ENCODE measurements around the gene PPFIA1. TPM values are rescaled to one million over a fixed set of nuclear protein-coding genes. Genes with fewer than 3 reads are reported as not detected.

PPFIA1 gene
- polyA plus RNA-seq, 1 of the 3 experiments (the other 2 are of a cell fraction), result 37.4 TPM

- Histone ChIP-seq H3K79me2 (ENCODE audit: insufficient read depth) (peaks cover 67% of the 10 kb centered on the region), H3K9me3 (no peaks in the 10 kb centered on the region), H3K36me3 (replicated peaks in 1 of 2; ENCODE audit: control insufficient read depth in 1 of 2, insufficient read depth in 2 of 2, low read length in 1 of 2) (peaks cover 8 to 25% of the 10 kb centered on the region in 2 experiments), H3K9ac (no peak overlapping the region), H3K27me3 (ENCODE audit: insufficient read depth) (no peaks in the 10 kb centered on the region), H2AFZ (ENCODE audit: low read depth) (no peak overlapping the region), H3K4me2 (no peak overlapping the region), H3K9me2 (no peaks in the 10 kb centered on the region), H3F3A (replicated peaks; ENCODE audit: insufficient read depth) (peaks cover 4% of the 10 kb centered on the region), H3K4me3 (ENCODE audit: low read depth in 2 of 2, low read length in 1 of 2) (no peak overlapping the region), H3K27ac (ENCODE audit: low read depth in 2 of 2, low read length in 1 of 2) (no peak overlapping the region), H3K4me1 (ENCODE audit: control insufficient read depth in 1 of 2, insufficient read depth in 2 of 2, low read depth in 1 of 2, low read length in 1 of 2) (no peaks in the 10 kb centered on the region), H4K20me1 (ENCODE audit: insufficient read depth) (0 out of 2 replicates have a peak, but pooled peaks cover 5% of the 10 kb centered on the region)
- CTCF ChIA-PET, result interaction anchor here (0.9 kb wide), 1 partner anchor 20 kb away, joined by 4 read pairs; the partner anchor contains the start of gene PPFIA1
- no peak for TF ChIP-seq SIN3A (IDR thresholded peaks at IDR 0.05; ENCODE audit: borderline replicate concordance, low read depth, low read length)
- no peak for TF ChIP-seq RAD21 (IDR thresholded peaks at IDR 0.05; ENCODE audit: low read length)
- no peak for TF ChIP-seq PBX3 (IDR thresholded peaks at IDR 0.05)
- TF ChIP-seq IRF3 (IDR thresholded peaks at IDR 0.05; ENCODE audit: low read depth, low read length), result no peak
- no peak for TF ChIP-seq USF2 (IDR thresholded peaks at IDR 0.05; ENCODE audit: borderline replicate concordance, low read depth, low read length)
- POLR2A ChIA-PET, result no interaction called here
- 94% methylated on average over 7 of the region's 7 CpGs for WGBS (ENCODE audit: low lambda C conversion rate)
- no peak for DNase-seq
These were observed 20.0 kb downstream of the PPFIA1 start for GRCh38 chr11:70290361-70291065.

GRCh38 chr11:70292166-70292565, 21.7 kb downstream of the PPFIA1 start:
- Histone ChIP-seq H3K9ac (no peak overlapping the region), H2AFZ (ENCODE audit: low read depth) (no peak overlapping the region), H3K79me2 (ENCODE audit: insufficient read depth) (peaks cover 58% of the 10 kb centered on the region), H3K4me2 (no peak overlapping the region), H3F3A (replicated peaks; ENCODE audit: insufficient read depth) (peaks cover 4% of the 10 kb centered on the region), H3K9me2 (no peaks in the 10 kb centered on the region), H3K4me3 (ENCODE audit: low read depth in 2 of 2, low read length in 1 of 2) (no peak overlapping the region), H3K9me3 (no peaks in the 10 kb centered on the region), H3K27ac (ENCODE audit: low read depth in 2 of 2, low read length in 1 of 2) (no peak overlapping the region), H3K27me3 (ENCODE audit: insufficient read depth) (no peaks in the 10 kb centered on the region), H3K4me1 (ENCODE audit: control insufficient read depth in 1 of 2, insufficient read depth in 2 of 2, low read depth in 1 of 2, low read length in 1 of 2) (no peaks in the 10 kb centered on the region), H4K20me1 (ENCODE audit: insufficient read depth) (0 out of 2 replicates have a peak, but pooled peaks cover 5% of the 10 kb centered on the region), H3K36me3 (replicated peaks in 1 of 2; ENCODE audit: control insufficient read depth in 1 of 2, insufficient read depth in 2 of 2, low read length in 1 of 2) (peaks cover 8 to 26% of the 10 kb centered on the region in 2 experiments)
- ChIA-PET POLR2A (no interaction called here), CTCF (no interaction called here)
- no peak for DNase-seq
- WGBS (ENCODE audit: low lambda C conversion rate), result 93% methylated on average over 8 of the region's 8 CpGs
- TF ChIP-seq GATA2 (CRISPR knock-in tag; IDR thresholded peaks at IDR 0.05) (no peak), IRF3 (IDR thresholded peaks at IDR 0.05; ENCODE audit: low read depth, low read length) (no peak), USF2 (IDR thresholded peaks at IDR 0.05; ENCODE audit: borderline replicate concordance, low read depth, low read length) (no peak), FOSL2 (IDR thresholded peaks at IDR 0.05; ENCODE audit: borderline replicate concordance, low read depth) (no peak), EP300 (IDR thresholded peaks at IDR 0.05; ENCODE audit: borderline replicate concordance in 1 of 2, low read depth in 1 of 2, low read length in 1 of 2) (no peak), RXRA (IDR thresholded peaks at IDR 0.05; ENCODE audit: borderline replicate concordance, low read depth) (no peak), JUND (IDR thresholded peaks at IDR 0.05) (no peak), REST (IDR thresholded peaks at IDR 0.05; ENCODE audit: low read depth, low read length) (no peak), YY1 (IDR thresholded peaks at IDR 0.05; ENCODE audit: low read depth) (no peak), POLR2AphosphoS5 (IDR thresholded peaks at IDR 0.05; ENCODE audit: low read depth, low read length) (no peak), SIN3A (IDR thresholded peaks at IDR 0.05; ENCODE audit: borderline replicate concordance, low read depth, low read length) (no peak), TAF1 (IDR thresholded peaks at IDR 0.05; ENCODE audit: borderline replicate concordance, low read depth, low read length) (no peak), TEAD4 (IDR thresholded peaks at IDR 0.05; ENCODE audit: borderline replicate concordance, insufficient read depth) (no peak), RAD21 (IDR thresholded peaks at IDR 0.05; ENCODE audit: low read length) (no peak), CHD2 (IDR thresholded peaks at IDR 0.05; ENCODE audit: low read length, partially characterized antibody) (no peak)
